Ovary (tissue), 9 donors: ENCODE results near the gene GPX3. TPM values are rescaled to one million over a fixed set of nuclear protein-coding genes. Genes with fewer than 3 reads are reported as not detected.

Source experiments
- DNase-seq, 5 donors: peaks; one replicate each; pipeline ENCODE4 v3.0.0-alpha.2; 2019 to 2020
- H3K27ac ChIP-seq, 2 donors: fragments of 200-600 bp; one replicate each; pipeline versions ENCODE4 v1.5.1 to v1.8.0; 2019 to 2022
- H3K27me3 ChIP-seq: fragments of 200-600 bp; one replicate; pipeline ENCODE4 v1.8.0; 2022
- H3K36me3 ChIP-seq: fragments of 200-600 bp; sonication (generic); one replicate; pipeline ENCODE4 v1.5.1; 2019
- H3K4me1 ChIP-seq: one replicate; pipeline ENCODE4 v1.8.1; 2013; ENCODE audit warnings: mild to moderate bottlenecking, moderate library complexity; ENCODE audit not compliant: insufficient read depth
- H3K4me3 ChIP-seq: fragments of 200-600 bp; sonication (generic); one replicate; pipeline ENCODE4 v1.5.1; 2017
- H3K9me3 ChIP-seq, 2 donors: fragments of 200-600 bp in 1 of 2; sonication (generic) in 1 of 2; one replicate each; pipeline versions ENCODE4 v1.5.1 to v1.8.1; 2013 to 2019; ENCODE audit warnings: mild to moderate bottlenecking in 1 of 2, moderate library complexity in 1 of 2
- EP300 ChIP-seq: sonication (generic); formaldehyde crosslinking; IDR thresholded peaks from one replicate; pipeline ENCODE4 v1.6.1; 2017; ENCODE audit warnings: antibody characterized with exemption
- POLR2A ChIP-seq: fragments of 450-650 bp; IDR thresholded peaks from one replicate; pipeline ENCODE4 v1.6.1; 2017; ENCODE audit warnings: antibody characterized with exemption, mild to moderate bottlenecking, moderate library complexity
- WGBS, 3 donors: extraction: QIAGEN DNeasy Blood & Tissue Kit in 1 of 3; methylation state at CpG; one replicate each; pipeline versions ENCODE4 v1.1.5 to v1.1.7; 2013 to 2017; 5-methylcytosine and 5-hydroxymethylcytosine counted together
- intact Hi-C, 4 donors: fragments of 100-400 bp; cut with DNase I; formaldehyde crosslinking; loops; one replicate each; pipeline versions ENCODE4 v1.11.0 to v1.15.1; 2022 to 2023
- polyA plus RNA-seq, 2 donors: library from polyadenylated mRNA; stranded (reverse); fragments of 200-250 nt in 1 of 2; fragments of 350-450 nt in 1 of 2; fragmentation: Illumina TruSeq in 1 of 2; extraction: RNeasy Lipid Tissue Mini Kit (QIAGEN cat#74804) in 1 of 2; gene quantifications; one replicate each; pipeline ENCODE4 v1.2.3, GENCODE V29; 2013 to 2014
- total RNA-seq, 7 donors: library from RNA; depleted of rRNA in 2 of 7; stranded (reverse); fragments of >200 nt in 2 of 7; fragmentation: NEBNext Ultra II Directional in 3 of 7; extraction: Animal tissue kit (Norgen Biotek cat#: 25700) in 3 of 7; gene quantifications; one replicate each; pipeline versions ENCODE4 v1.1.0 to v1.2.4, GENCODE V29; 2016 to 2023
- TF ChIP-seq, protein P1 (sequence below), 3 donors: fragments of 450-650 bp in 2 of 3; fragments of 200-600 bp in 1 of 3; IDR thresholded peaks; one replicate each; pipeline versions ENCODE4 v1.5.1 to v1.8.0; 2016 to 2022; ENCODE audit warnings: antibody characterized with exemption in 3 of 3, mild to moderate bottlenecking in 1 of 3
- donor health status: DM: no; HTN: no; CAD: no; lungs with moderate emphysema.
- donor health status: DM: no; HTN: no; CAD: no.
- donor health status: Bipolar disorder and iron deficiency.
- donor health status: DM: yes; HTN: yes; CAD: no.
- donor health status: DM: no; HTN: no; CAD: no.
- donor health status: DM: yes; HTN: yes; CAD: no.

GPX3 gene
- total and polyA plus RNA-seq, 9 donors, result 110 to 827 (median 292) TPM

GRCh38 chr5:151004499-151004898 is 15.9 kb upstream of the GPX3 start:
- H3K36me3 ChIP-seq, result no peaks in the 10 kb centered on the region
- intact Hi-C loops, result loop anchor here (5.0 to 10.0 kb wide), 6 partner anchors 33 to 233 kb away; no protein-coding TSS in a partner anchor
- peaks cover 31% of the 10 kb centered on the region for H3K4me1 ChIP-seq
- 25 to 39% (median 30%) methylated on average over 2 of the region's 2 CpGs for WGBS, 3 donors
- TF ChIP-seq EP300, result no peak
- no peak for TF ChIP-seq POLR2A
- TF ChIP-seq, protein P1, sequence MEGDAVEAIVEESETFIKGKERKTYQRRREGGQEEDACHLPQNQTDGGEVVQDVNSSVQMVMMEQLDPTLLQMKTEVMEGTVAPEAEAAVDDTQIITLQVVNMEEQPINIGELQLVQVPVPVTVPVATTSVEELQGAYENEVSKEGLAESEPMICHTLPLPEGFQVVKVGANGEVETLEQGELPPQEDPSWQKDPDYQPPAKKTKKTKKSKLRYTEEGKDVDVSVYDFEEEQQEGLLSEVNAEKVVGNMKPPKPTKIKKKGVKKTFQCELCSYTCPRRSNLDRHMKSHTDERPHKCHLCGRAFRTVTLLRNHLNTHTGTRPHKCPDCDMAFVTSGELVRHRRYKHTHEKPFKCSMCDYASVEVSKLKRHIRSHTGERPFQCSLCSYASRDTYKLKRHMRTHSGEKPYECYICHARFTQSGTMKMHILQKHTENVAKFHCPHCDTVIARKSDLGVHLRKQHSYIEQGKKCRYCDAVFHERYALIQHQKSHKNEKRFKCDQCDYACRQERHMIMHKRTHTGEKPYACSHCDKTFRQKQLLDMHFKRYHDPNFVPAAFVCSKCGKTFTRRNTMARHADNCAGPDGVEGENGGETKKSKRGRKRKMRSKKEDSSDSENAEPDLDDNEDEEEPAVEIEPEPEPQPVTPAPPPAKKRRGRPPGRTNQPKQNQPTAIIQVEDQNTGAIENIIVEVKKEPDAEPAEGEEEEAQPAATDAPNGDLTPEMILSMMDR (IDR thresholded peaks at IDR 0.05), result no peak
- H3K9me3 ChIP-seq, result no peaks in the 10 kb centered on the region
- no peak for DNase-seq
- H3K27me3 ChIP-seq, result no peaks in the 10 kb centered on the region
- no peak overlapping the region for H3K4me3 ChIP-seq
- peak overlapping the region; percentile 50 to 84 for H3K27ac ChIP-seq

DNA sequence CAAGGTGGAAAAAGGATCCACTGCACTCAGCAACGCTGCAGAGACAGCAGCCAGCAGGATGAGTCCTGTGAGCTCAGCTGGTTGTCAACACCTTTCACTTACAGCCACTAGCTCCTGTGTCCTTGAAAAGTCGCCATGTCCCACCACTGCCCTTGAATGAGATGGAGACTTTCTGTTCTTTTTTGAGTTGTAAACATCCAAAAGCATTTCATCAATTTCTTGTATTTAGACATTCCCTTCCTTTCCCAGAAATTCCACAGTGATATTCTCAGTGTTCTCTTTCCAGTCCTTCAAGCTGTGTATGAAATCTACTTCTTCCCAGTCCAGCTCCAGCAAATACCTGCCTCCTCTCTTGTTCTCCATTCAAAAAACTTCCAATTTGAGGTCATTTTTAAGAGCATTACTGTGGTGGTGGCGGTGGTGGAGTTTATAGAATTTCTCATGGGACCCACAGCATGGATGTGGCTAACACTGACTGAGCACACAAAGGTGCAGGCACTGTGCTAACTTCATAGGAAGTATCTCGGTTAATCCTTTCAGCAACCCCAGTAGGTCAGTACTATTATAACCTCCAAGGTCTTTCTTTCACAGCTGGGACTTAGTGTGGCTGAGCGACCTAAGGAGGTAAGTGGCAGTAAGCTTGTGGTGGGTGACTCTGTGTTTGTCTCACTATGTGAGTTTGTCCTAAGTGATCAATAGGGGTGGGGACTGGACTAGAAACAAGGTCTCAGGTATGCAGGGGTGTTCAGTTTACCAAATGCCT is 15.0 kb upstream of the GPX3 start:
- WGBS, 3 donors, result 7 to 15% (median 11%) methylated on average over 5 of the region's 5 CpGs
- peak overlapping the region; percentile 84 to 88 for H3K27ac ChIP-seq
- no peaks in the 10 kb centered on the region for H3K36me3 ChIP-seq
- intact Hi-C loops, result loop anchor here in 3 of 4 donors (5.0 to 10.0 kb wide), 4 partner anchors 42 to 99 kb away; no protein-coding TSS in a partner anchor
- TF ChIP-seq, protein P1 (IDR thresholded peaks at IDR 0.05), result no peak
- peak; percentile 85 for TF ChIP-seq EP300
- peak in 4 of 5 donors; percentile 54 to 85 (median 74) for DNase-seq
- peaks cover 29% of the 10 kb centered on the region for H3K4me1 ChIP-seq
- H3K4me3 ChIP-seq, result no peak overlapping the region
- H3K9me3 ChIP-seq, result no peaks in the 10 kb centered on the region
- H3K27me3 ChIP-seq, result no peaks in the 10 kb centered on the region

DNA sequence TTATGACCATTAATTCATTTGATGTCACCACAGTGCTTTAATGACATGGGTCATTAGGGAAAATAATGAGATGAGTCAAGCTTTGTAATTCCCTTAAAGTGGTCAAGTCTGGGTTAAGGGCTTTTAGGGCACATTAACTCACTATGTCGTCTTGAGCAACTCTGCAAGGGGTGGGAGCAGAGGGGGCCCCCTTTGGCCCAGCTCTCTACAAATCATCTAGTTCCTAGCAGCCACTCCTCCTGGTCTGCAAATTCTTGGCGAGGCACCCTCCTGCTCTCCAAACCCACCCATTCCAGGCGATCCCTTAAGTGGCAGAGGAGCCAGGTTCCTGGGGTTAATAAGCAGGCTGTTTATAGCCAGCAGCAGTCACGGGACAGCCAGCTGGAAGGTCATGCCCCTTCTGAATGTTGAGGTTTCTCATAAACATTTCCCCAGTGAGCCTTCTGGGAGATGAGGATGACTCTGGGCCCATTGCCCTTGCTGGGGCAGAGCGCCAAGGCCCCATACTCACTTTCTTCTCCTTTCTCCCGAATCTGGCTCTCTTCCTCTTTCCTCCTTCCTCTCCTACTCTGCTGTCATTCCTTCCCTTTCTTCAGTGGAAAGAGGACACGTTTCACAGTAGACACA is 14.3 kb upstream of the GPX3 start:
- peak overlapping the region; percentile 84 to 88 for H3K27ac ChIP-seq
- no peaks in the 10 kb centered on the region for H3K36me3 ChIP-seq
- intact Hi-C loops, result loop anchor here in 3 of 4 donors (5.0 to 10.0 kb wide), 4 partner anchors 41 to 99 kb away; no protein-coding TSS in a partner anchor
- 3 to 5% (median 3%) methylated on average over 7 of the region's 7 CpGs for WGBS, 3 donors
- peak; percentile 87 to 95 (median 91) for DNase-seq
- H3K9me3 ChIP-seq, result no peaks in the 10 kb centered on the region
- TF ChIP-seq POLR2A (no peak), EP300 (peak; percentile 86)
- H3K4me3 ChIP-seq, result no peak overlapping the region
- no peaks in the 10 kb centered on the region for H3K27me3 ChIP-seq
- H3K4me1 ChIP-seq, result peaks cover 29% of the 10 kb centered on the region

- no peak overlapping the region for H3K4me3 ChIP-seq
- peak overlapping the region; percentile 84 to 88 for H3K27ac ChIP-seq
- intact Hi-C loops, result loop anchor here in 3 of 4 donors (5.0 to 10.0 kb wide), 4 partner anchors 40 to 98 kb away; no protein-coding TSS in a partner anchor
These were observed 13.6 kb upstream of the GPX3 start for GRCh38 chr5:151006704-151007334.

More at GRCh38 chr5:151006704-151007334, 13.6 kb upstream of the GPX3 start:
- WGBS, 3 donors, result 30 to 40% (median 33%) methylated on average over 5 of the region's 5 CpGs
- H3K4me1 ChIP-seq, result peaks cover 29% of the 10 kb centered on the region
- no peaks in the 10 kb centered on the region for H3K36me3 ChIP-seq
- DNase-seq, result peak; percentile 49 to 70 (median 58)
- H3K27me3 ChIP-seq, result no peaks in the 10 kb centered on the region
- H3K9me3 ChIP-seq, result no peaks in the 10 kb centered on the region
- TF ChIP-seq, protein P1 (IDR thresholded peaks at IDR 0.05), result no peak
- no peak for TF ChIP-seq EP300
- TF ChIP-seq POLR2A, result no peak
